K562 (cell line): ENCODE data around the gene UBE2I. TPM values are rescaled to one million over a fixed set of nuclear protein-coding genes. Genes with fewer than 3 reads are reported as not detected.

ENCODE experiments used
- CAMTA2 ChIP-seq: fragments of 250-450 bp; sonication (Bioruptor Pico); conservative IDR thresholded peaks from 2 replicates; pipeline ENCODE4 v1.5.1; 2022
- CSDE1 ChIP-seq, 2 experiments: fragments of 450-650 bp; IDR thresholded peaks; 2 replicates each; pipeline ENCODE4 v1.6.1; 2016; ENCODE audit warnings: mild to moderate bottlenecking in 1 of 2
- ETV5 ChIP-seq: sonication (generic); formaldehyde crosslinking; IDR thresholded peaks from 2 replicates; pipeline ENCODE4 v1.4.0; 2020; ENCODE audit warnings: low read depth, mild to moderate bottlenecking, missing genetic modification reagents
- EWSR1 ChIP-seq: fragments of 450-650 bp; IDR thresholded peaks from 2 replicates; pipeline ENCODE4 v1.6.1; 2018; ENCODE audit warnings: borderline replicate concordance, mild to moderate bottlenecking, low read depth, moderate library complexity; ENCODE audit not compliant: partially characterized antibody
- FOXJ2 ChIP-seq: fragments of 200-800 bp; sonication (Bioruptor generic); IDR thresholded peaks from 2 replicates; pipeline ENCODE4 v1.6.1; 2016; ENCODE audit warnings: missing genetic modification characterization, missing compliant biosample characterization
- MCM7 ChIP-seq, 2 experiments: fragments of 450-650 bp; IDR thresholded peaks; 2 replicates each; pipeline ENCODE4 v1.6.1; 2016 to 2018
- ZNF318 ChIP-seq, 2 experiments: fragments of 450-650 bp; IDR thresholded peaks; 2 replicates each; pipeline ENCODE4 v1.6.1; 2016; ENCODE audit warnings: mild to moderate bottlenecking in 2 of 2, borderline replicate concordance in 1 of 2, low read depth in 1 of 2, moderate library complexity in 1 of 2
- polyA plus RNA-seq, 8 experiments: library from polyadenylated mRNA; depleted of rRNA in 4 of 8; stranded (reverse) in 5 of 8; unstranded in 3 of 8; fragments of >200 nt; fragmentation: Nextera tagmentation in 2 of 8; fragmentation: Illumina TruSeq in 1 of 8; extraction: Ambion mirVana in 2 of 8; extraction: Trizol in 1 of 8; gene quantifications; 2 replicates each; pipeline versions ENCODE4 v1.2.1 to v1.2.3, GENCODE V29; 2011 to 2014; ENCODE audit warnings: inconsistent platforms in 1 of 8, missing spikeins in 1 of 8
- total RNA-seq, 7 experiments: library from RNA; depleted of rRNA in 6 of 7; stranded (reverse); fragments of >200 nt in 6 of 7; fragmentation: Illumina TruSeq in 2 of 7; extraction: Trizol in 2 of 7; gene quantifications; 2 replicates each; pipeline versions ENCODE4 v1.2.1 to v1.2.3, GENCODE V29; 2011 to 2021; ENCODE audit warnings: low replicate concordance in 1 of 7

The UBE2I gene
- total and polyA plus RNA-seq, 9 of the 15 experiments (the other 6 are each of a cell fraction or from before 2014, with no cell fraction given) = 36.6 to 254 (median 104) TPM

GRCh38 chr16:1320097-1320496 lies 10.7 kb downstream of the UBE2I start (continued):
- no peak for TF ChIP-seq ZNF318 (IDR thresholded peaks at IDR 0.05; ENCODE audit: borderline replicate concordance in 1 of 2, low read depth in 1 of 2)
- TF ChIP-seq MCM7 (IDR thresholded peaks at IDR 0.05) = no peak
- no peak for TF ChIP-seq ETV5
- no peak for TF ChIP-seq EWSR1
- no peak for TF ChIP-seq CAMTA2 (CRISPR knock-in tag)
- no peak for TF ChIP-seq CSDE1 (IDR thresholded peaks at IDR 0.05)
- TF ChIP-seq FOXJ2 (tag) = no peak
